Panc1 (cell line): Measurements from ENCODE around the gene TMEM37. TPM values are rescaled to one million over a fixed set of nuclear protein-coding genes. Genes with fewer than 3 reads are reported as not detected.

Experiments
- ATAC-seq: fragments of 200-7000 bp; cut with Tn5 transposase; 2 replicates; pipeline ENCODE4 v1.9.1; 2020; ENCODE audit warnings: mild to moderate bottlenecking, moderate library complexity
- BruUV-seq: library from RNA; stranded (reverse); fragments of 400-500 nt; replicated peaks from 2 replicates; lab custom pipeline; 2021; lab: Mats Ljungman, UMichigan
- CTCF ChIA-PET: fragments of 300-600 bp; sonication (Branson Sonifier 250); formaldehyde crosslinking; loops from one replicate; lab custom pipeline; 2022; ENCODE audit warnings: antibody characterized with exemption; lab: Charles Lee
- POLR2A ChIA-PET: fragments of 300-600 bp; sonication (Branson Sonifier 250); formaldehyde crosslinking; loops from one replicate; lab custom pipeline; 2022; ENCODE audit warnings: antibody characterized with exemption; lab: Charles Lee
- DNase-seq: peaks from one replicate; pipeline ENCODE4 v3.0.0-alpha.2; 2010; ENCODE audit warnings: low read depth, low spot score
- H3K27ac ChIP-seq: 2 replicates; pipeline ENCODE4 v1.5.1; 2011; ENCODE audit warnings: mild to moderate bottlenecking, low read length, inconsistent platforms
- H3K27me3 ChIP-seq: fragments of 200-500 bp; sonication (Bioruptor generic); 2 replicates; pipeline ENCODE4 v1.6.0; 2014; ENCODE audit warnings: low read length, inconsistent platforms; ENCODE audit not compliant: control insufficient read depth, insufficient read depth
- H3K36me3 ChIP-seq: fragments of 200-500 bp; sonication (Bioruptor generic); 2 replicates; pipeline ENCODE4 v1.5.1; 2014; ENCODE audit warnings: inconsistent platforms, mild to moderate bottlenecking, low read length, moderate library complexity; ENCODE audit not compliant: control insufficient read depth, insufficient read depth
- H3K4me1 ChIP-seq: 2 replicates; pipeline ENCODE4 v1.5.1; 2011; ENCODE audit warnings: inconsistent platforms, mild to moderate bottlenecking, low read length, moderate library complexity; ENCODE audit not compliant: control insufficient read depth, insufficient read depth
- H3K4me3 ChIP-seq, 2 experiments: 2 replicates each; pipeline ENCODE4 v1.5.1; 2011 to 2012; ENCODE audit warnings: low read depth in 2 of 2, low read length in 2 of 2, mild to moderate bottlenecking in 2 of 2, inconsistent platforms in 1 of 2, moderate library complexity in 1 of 2
- H3K9me3 ChIP-seq: fragments of 200-500 bp; sonication (Bioruptor generic); 2 replicates; pipeline ENCODE4 v1.5.1; 2014; ENCODE audit warnings: low read depth, mild to moderate bottlenecking, inconsistent platforms, low read length, moderate library complexity; ENCODE audit not compliant: control insufficient read depth, insufficient read depth
- CTCF ChIP-seq: fragments of 450-650 bp; IDR thresholded peaks from 2 replicates; pipeline ENCODE4 v1.5.1; 2017; ENCODE audit warnings: mild to moderate bottlenecking
- POLR2AphosphoS5 ChIP-seq: IDR thresholded peaks from 2 replicates; pipeline ENCODE4 v1.6.1; 2012; ENCODE audit warnings: mild to moderate bottlenecking, low read depth, low read length, moderate library complexity
- REST ChIP-seq, 2 experiments: IDR thresholded peaks; 2 replicates each; pipeline ENCODE4 v1.6.1; 2011 to 2012; ENCODE audit warnings: low read depth in 2 of 2, control low read depth in 1 of 2, low read length in 1 of 2, mild to moderate bottlenecking in 1 of 2, moderate library complexity in 1 of 2; ENCODE audit not compliant: insufficient read depth in 1 of 2
- SIN3A ChIP-seq: IDR thresholded peaks from 2 replicates; pipeline ENCODE4 v1.6.1; 2012; ENCODE audit warnings: low read depth, mild to moderate bottlenecking, low read length, moderate library complexity, borderline replicate concordance; ENCODE audit not compliant: insufficient read depth
- TCF7L2 ChIP-seq: IDR thresholded peaks from 2 replicates; pipeline ENCODE4 v1.6.1; 2011; ENCODE audit warnings: mild to moderate bottlenecking, low read depth, low read length, inconsistent platforms
- in situ Hi-C: cut with HindIII; loops from 2 replicates; pipeline ENCODE4 v1.10.0; 2016; ENCODE audit warnings: low sequenced_read_pairs, low pct_unique_long_range_greater_than_20kb
- intact Hi-C: fragments of 100-400 bp; cut with micrococcal nuclease; formaldehyde crosslinking; loops from one replicate; pipeline ENCODE4 v1.10.0; 2022; ENCODE audit not compliant: unreplicated experiment
- total RNA-seq: library from RNA; stranded (reverse); gene quantifications from one replicate; pipeline ENCODE4 v1.2.1, GENCODE V29; 2021; ENCODE audit not compliant: unreplicated experiment

TMEM37 gene
- total RNA-seq, 1 experiment from 2014 or later, result 0.28 TPM

GRCh38 chr2:119441376-119442225, 9.9 kb downstream of the TMEM37 start:
- POLR2A ChIA-PET, result no interaction called here

GRCh38 chr2:119442226-119442619, 10.6 kb downstream of the TMEM37 start:
- ChIA-PET CTCF (interaction anchor here (0.6 kb wide), 1 partner anchor 1295 kb away, joined by 4 read pairs; no protein-coding TSS in a partner anchor), POLR2A (no interaction called here)
- BruUV-seq, result no TSS peak
- Histone ChIP-seq H3K4me3 (no peak overlapping the region), H3K4me1 (no peaks in the 10 kb centered on the region), H3K9me3 (no peaks in the 10 kb centered on the region), H3K27me3 (no peaks in the 10 kb centered on the region), H3K36me3 (no peaks in the 10 kb centered on the region), H3K27ac (no peak overlapping the region)
- intact Hi-C loops, result no loop called here
- no peak for DNase-seq
- ATAC-seq, result no peak
- in situ Hi-C loops, result no loop called here
- no peak for TF ChIP-seq POLR2AphosphoS5
- no peak for TF ChIP-seq REST (IDR thresholded peaks at IDR 0.05; ENCODE audit: insufficient read depth in 1 of 2, low read depth in 2 of 2, low read length in 1 of 2)
- no peak for TF ChIP-seq TCF7L2
- TF ChIP-seq CTCF, result no peak

More at GRCh38 chr2:119441376-119442225, 9.9 kb downstream of the TMEM37 start:
- Histone ChIP-seq H3K4me3 (no peak overlapping the region), H3K27ac (no peak overlapping the region), H3K9me3 (no peaks in the 10 kb centered on the region), H3K27me3 (no peaks in the 10 kb centered on the region), H3K36me3 (no peaks in the 10 kb centered on the region), H3K4me1 (no peaks in the 10 kb centered on the region)
- intact Hi-C loops, result no loop called here
- no TSS peak for BruUV-seq
- in situ Hi-C loops, result no loop called here
- no peak for DNase-seq
- TF ChIP-seq POLR2AphosphoS5 (no peak), CTCF (no peak), SIN3A (no peak), TCF7L2 (no peak), REST (IDR thresholded peaks at IDR 0.05; ENCODE audit: insufficient read depth in 1 of 2, low read depth in 2 of 2, low read length in 1 of 2) (no peak)
- ATAC-seq, result no peak
- CTCF ChIA-PET, result interaction anchor here (0.6 kb wide), 1 partner anchor 1295 kb away, joined by 4 read pairs; no protein-coding TSS in a partner anchor
